22Rv1 (cell line): ENCODE results near the gene GPATCH8.

Source experiments
- CTCF ChIP-seq: fragments of 450-650 bp; IDR thresholded peaks from 2 replicates; pipeline ENCODE4 v1.5.1; 2017; ENCODE audit warnings: mild to moderate bottlenecking
- ZFX ChIP-seq: fragments of 450-650 bp; IDR thresholded peaks from 2 replicates; pipeline ENCODE4 v1.6.1; 2017; ENCODE audit warnings: antibody characterized with exemption, borderline replicate concordance

- peak; percentile 95 for TF ChIP-seq CTCF
- no peak for TF ChIP-seq ZFX
Measured at GRCh38 chr17:44363613-44364159, 139.5 kb downstream of the GPATCH8 start, which contains the start of gene FAM171A2.
